HG03025 (cell line): ENCODE data around the gene CEP131.

Experiments
- ATAC-seq: cut with Tn5 transposase; IDR thresholded peaks from one replicate; pipeline ENCODE4 v1.9.1; 2021; ENCODE audit warnings: mild to moderate bottlenecking, moderate library complexity; ENCODE audit not compliant: unreplicated experiment, low FRiP score

The CEP131 gene

GRCh38 chr17:81222906-81223761, at the start of gene CEP131:
Gene CEP131 (minus strand): TSS chr17:81222965. CDS start chr17:81220056, 2,909 bp downstream.
- ATAC-seq: peak; percentile 81

GRCh38 chr17:81271226-81271625, 48.5 kb upstream of the CEP131 start:
- ATAC-seq: no peak

GRCh38 chr17:81270279-81270678, 47.5 kb upstream of the CEP131 start:
- ATAC-seq: no peak

- ATAC-seq: no peak
Measured at GRCh38 chr17:81267390-81268067, 44.8 kb upstream of the CEP131 start.

GRCh38 chr17:81265576-81265975, 42.8 kb upstream of the CEP131 start:
- ATAC-seq: no peak

GRCh38 chr17:81264640-81265039, 41.9 kb upstream of the CEP131 start:
- no peak for ATAC-seq

- no peak for ATAC-seq
Measured at GRCh38 chr17:81263371-81264181, 40.8 kb upstream of the CEP131 start.

- ATAC-seq: no peak
Measured at GRCh38 chr17:81261582-81262336, 39.0 kb upstream of the CEP131 start.

- ATAC-seq: no peak
Measured at GRCh38 chr17:81261096-81261495, 38.3 kb upstream of the CEP131 start.

- no peak for ATAC-seq
Measured at GRCh38 chr17:81260641-81261040, 37.9 kb upstream of the CEP131 start.

GRCh38 chr17:81260171-81260570, 37.4 kb upstream of the CEP131 start:
- ATAC-seq: no peak

GRCh38 chr17:81259058-81259605, 36.4 kb upstream of the CEP131 start:
- ATAC-seq: no peak

- ATAC-seq: no peak
Measured at GRCh38 chr17:81258292-81258691, 35.5 kb upstream of the CEP131 start.

GRCh38 chr17:81257533-81257932, 34.8 kb upstream of the CEP131 start:
- no peak for ATAC-seq

GRCh38 chr17:81256616-81257015, 33.9 kb upstream of the CEP131 start:
- no peak for ATAC-seq

- ATAC-seq: no peak
Measured at GRCh38 chr17:81254955-81255717, 32.4 kb upstream of the CEP131 start.

- no peak for ATAC-seq
Measured at GRCh38 chr17:81253358-81254131, 30.8 kb upstream of the CEP131 start.

- ATAC-seq: no peak
Measured at GRCh38 chr17:81252987-81253329, 30.2 kb upstream of the CEP131 start.
